Skeletal muscle tissue (tissue), 5 donors: Measurements from ENCODE around the gene HOMEZ. TPM values are rescaled to one million over a fixed set of nuclear protein-coding genes. Genes with fewer than 3 reads are reported as not detected.
"Not testable (repeated sequence)": the region's sequence is repeated elsewhere in the genome, so short reads cannot be mapped to it uniquely, and the experiment has no call there.

Source experiments
- H3K27ac ChIP-seq: one replicate; pipeline ENCODE4 v1.7.0; 2013; ENCODE audit warnings: mild to moderate bottlenecking, low read depth, low read length, inconsistent platforms
- H3K27me3 ChIP-seq, 3 donors: one replicate each; pipeline ENCODE4 v1.7.0; 2013; ENCODE audit warnings: low read length in 3 of 3; ENCODE audit not compliant: control insufficient read depth in 3 of 3, insufficient read depth in 3 of 3
- H3K36me3 ChIP-seq, 3 donors: one replicate each; pipeline ENCODE4 v1.7.0; 2013; ENCODE audit warnings: low read length in 3 of 3; ENCODE audit not compliant: control insufficient read depth in 3 of 3, insufficient read depth in 3 of 3
- H3K4me1 ChIP-seq, 3 donors: one replicate each; pipeline ENCODE4 v1.7.0; 2013; ENCODE audit warnings: low read length in 3 of 3, mild to moderate bottlenecking in 3 of 3; ENCODE audit not compliant: control insufficient read depth in 3 of 3, insufficient read depth in 3 of 3
- H3K4me3 ChIP-seq, 3 donors: one replicate each; pipeline ENCODE4 v1.7.0; 2013; ENCODE audit warnings: low read length in 3 of 3
- H3K9ac ChIP-seq, 3 donors: one replicate each; pipeline ENCODE4 v1.7.0; 2013; ENCODE audit warnings: low read length in 3 of 3, mild to moderate bottlenecking in 3 of 3, moderate library complexity in 2 of 3, low read depth in 1 of 3
- H3K9me3 ChIP-seq, 3 donors: one replicate each; pipeline ENCODE4 v1.7.0; 2013; ENCODE audit warnings: low read length in 3 of 3; ENCODE audit not compliant: control insufficient read depth in 3 of 3
- small RNA-seq: library from RNA; depleted of rRNA; stranded (forward); fragments of <200 nt; gene quantifications from one replicate; pipeline ENCODE3, GENCODE V24; 2014
- total RNA-seq: library from RNA; depleted of rRNA; stranded (reverse); fragments of >200 nt; gene quantifications from one replicate; pipeline ENCODE4 v1.2.3, GENCODE V29; 2014
- donor health status: Osteomylitis.

Gene HOMEZ
- total RNA-seq, 1 donor from 2014 or later = 5.7 TPM

- H3K27me3 ChIP-seq = no peaks in the 10 kb centered on the region
- no peak overlapping the region for H3K9ac ChIP-seq
- H3K27ac ChIP-seq = no peak overlapping the region
- H3K4me3 ChIP-seq = no peak overlapping the region
- no peaks in the 10 kb centered on the region for H3K36me3 ChIP-seq
- no peaks in the 10 kb centered on the region for H3K4me1 ChIP-seq
- no peaks in the 10 kb centered on the region for H3K9me3 ChIP-seq
Observed at GRCh38 chr14:23227566-23227965, 58.4 kb downstream of the HOMEZ start.

GRCh38 chr14:23224958-23225357, 61.0 kb downstream of the HOMEZ start:
- H3K27ac ChIP-seq, H3K36me3 ChIP-seq, H3K4me1 ChIP-seq, H3K4me3 ChIP-seq, H3K27me3 ChIP-seq, H3K9me3 ChIP-seq, H3K9ac ChIP-seq: not testable (repeated sequence)

Small RNA genes within 50 kb of the gene (small RNA-seq; reads per million reads assigned to genes)
- gene AL049829.1 (not detected), gene RNU6-1046P (not detected)

Other genes starting within 250 kb of the HOMEZ start
- gene PSMB11, start 243.9 kb downstream of the HOMEZ start, total RNA-seq = not detected
- 1.6 TPM for gene CDH24, start 228.6 kb downstream of the HOMEZ start, total RNA-seq
- gene ACIN1, start 191.0 kb downstream of the HOMEZ start, total RNA-seq = 62.1 TPM
- 24.5 TPM for gene C14orf119, start 190.6 kb downstream of the HOMEZ start, total RNA-seq
- not detected for gene CIROP, start 181.1 kb downstream of the HOMEZ start, total RNA-seq
- gene CEBPE, start 166.9 kb downstream of the HOMEZ start, total RNA-seq = under 0.01 TPM
- gene SLC7A8, start 102.5 kb downstream of the HOMEZ start, total RNA-seq = 4.7 TPM
- not detected for gene RNF212B, start 48.2 kb downstream of the HOMEZ start, total RNA-seq
- 2.6 TPM for gene PPP1R3E, start 16.7 kb upstream of the HOMEZ start, total RNA-seq
- gene BCL2L2, start 20.7 kb upstream of the HOMEZ start, total RNA-seq = 11.0 TPM
- gene PABPN1, start 35.3 kb upstream of the HOMEZ start, total RNA-seq = 40.7 TPM
- 12.5 TPM for gene SLC22A17, start 66.8 kb upstream of the HOMEZ start, total RNA-seq
- 17.2 TPM for gene EFS, start 79.0 kb upstream of the HOMEZ start, total RNA-seq
- not detected for gene IL25, start 86.7 kb upstream of the HOMEZ start, total RNA-seq
- gene CMTM5, start 90.9 kb upstream of the HOMEZ start, total RNA-seq = 2.1 TPM
- 2.1 TPM for gene MYH6, start 122.1 kb upstream of the HOMEZ start, total RNA-seq
- 426 TPM for gene MYH7, start 149.5 kb upstream of the HOMEZ start, total RNA-seq
- 32.4 TPM for gene NGDN, start 183.6 kb upstream of the HOMEZ start, total RNA-seq